RWPE1 (cell line): ENCODE data around the gene SEMA3A.
"Not testable (repeated sequence)": the region's sequence is repeated elsewhere in the genome, so short reads cannot be mapped to it uniquely, and the experiment has no call there.

Experiments
- CTCF ChIA-PET: fragments of 350-600 bp; sonication (Branson Sonifier 250); formaldehyde crosslinking; extraction: SDS; loops from one replicate; lab custom pipeline; 2021; lab: Yijun Ruan, JAX
- POLR2A ChIA-PET: fragments of 400-600 bp; formaldehyde crosslinking; extraction: SDS; loops from one replicate; lab custom pipeline; 2020; ENCODE audit warnings: antibody characterized with exemption; ENCODE audit not compliant: low non-redundant PET; lab: Yijun Ruan, JAX
- DNase-seq: peaks from one replicate; pipeline ENCODE4 v3.0.0; 2012; ENCODE audit warnings: low spot score
- H3K27ac ChIP-seq: fragments of 450-650 bp; 2 replicates; pipeline ENCODE4 v1.5.1; 2017
- CTCF ChIP-seq: fragments of 450-650 bp; conservative IDR thresholded peaks from 2 replicates; pipeline ENCODE4 v1.5.1; 2017; ENCODE audit warnings: low read depth, mild to moderate bottlenecking

Gene SEMA3A

GRCh38 chr7:84218681-84219080 lies 24.1 kb upstream of the SEMA3A start:
- TF ChIP-seq CTCF: no peak
- ChIA-PET POLR2A (no interaction called here), CTCF (interaction anchor here (0.5 to 0.6 kb wide), 2 partner anchors 37 to 81 kb away, joined by 3 read pairs; no protein-coding TSS in a partner anchor)
- no peak overlapping the region for H3K27ac ChIP-seq
- DNase-seq: no peak

GRCh38 chr7:84216472-84216871 lies 21.9 kb upstream of the SEMA3A start:
- TF ChIP-seq CTCF: no peak
- ChIA-PET CTCF (no interaction called here), POLR2A (no interaction called here)
- H3K27ac ChIP-seq: no peak overlapping the region
- no peak for DNase-seq

GRCh38 chr7:84214757-84215156 lies 20.2 kb upstream of the SEMA3A start:
- DNase-seq, POLR2A ChIA-PET, H3K27ac ChIP-seq: not testable (repeated sequence)
- CTCF ChIA-PET: interaction anchor here (0.6 kb wide), 1 partner anchor 143 kb away, joined by 3 read pairs; no protein-coding TSS in a partner anchor

GRCh38 chr7:84210301-84210700 lies 15.7 kb upstream of the SEMA3A start:
- ChIA-PET CTCF (no interaction called here), POLR2A (no interaction called here)
- no peak for DNase-seq
- TF ChIP-seq CTCF: no peak
- no peak overlapping the region for H3K27ac ChIP-seq

GRCh38 chr7:84209006-84209405 lies 14.4 kb upstream of the SEMA3A start:
- H3K27ac ChIP-seq: no peak overlapping the region
- no peak for TF ChIP-seq CTCF
- POLR2A ChIA-PET: no interaction called here
- DNase-seq: no peak
- CTCF ChIA-PET: no interaction called here

GRCh38 chr7:84207615-84208014 lies 13.0 kb upstream of the SEMA3A start:
- no peak for DNase-seq
- CTCF ChIA-PET: no interaction called here
- POLR2A ChIA-PET: no interaction called here
- TF ChIP-seq CTCF: no peak
- H3K27ac ChIP-seq: no peak overlapping the region

- DNase-seq: no peak
- ChIA-PET POLR2A (no interaction called here), CTCF (no interaction called here)
- TF ChIP-seq CTCF: no peak
- H3K27ac ChIP-seq: no peak overlapping the region
Observed at GRCh38 chr7:84207025-84207424, 12.4 kb upstream of the SEMA3A start.
